Memory B cell (primary cell): ENCODE results near the gene TBX3.

Source experiments
- ATAC-seq: fragments of 150-1000 bp; cut with Tn5 transposase; 2 replicates; pipeline ENCODE4 v1.10.0; 2021; ENCODE audit warnings: low read depth, mild to moderate bottlenecking, moderate library complexity
- DNase-seq, 2 donors: peaks; one replicate each; pipeline ENCODE4 v3.0.0; 2022; ENCODE audit warnings: low spot score in 2 of 2
- H3K27ac Mint-ChIP-seq: one replicate; pipeline ENCODE4 v1.8.0; 2022; ENCODE audit warnings: mild to moderate bottlenecking, moderate library complexity, mixed read lengths
- H3K27me3 Mint-ChIP-seq: one replicate; pipeline ENCODE4 v1.8.0; 2022; ENCODE audit warnings: mixed read lengths
- H3K36me3 Mint-ChIP-seq: one replicate; pipeline ENCODE4 v1.8.0; 2022; ENCODE audit warnings: mild to moderate bottlenecking, mixed read lengths
- H3K4me1 Mint-ChIP-seq: one replicate; pipeline ENCODE4 v1.8.0; 2022; ENCODE audit warnings: mixed read lengths
- H3K4me3 Mint-ChIP-seq: one replicate; pipeline ENCODE4 v1.8.0; 2022; ENCODE audit warnings: mild to moderate bottlenecking, moderate library complexity, mixed read lengths
- H3K9me3 Mint-ChIP-seq: one replicate; pipeline ENCODE4 v1.8.0; 2022; ENCODE audit warnings: mixed read lengths

Gene TBX3

DNA sequence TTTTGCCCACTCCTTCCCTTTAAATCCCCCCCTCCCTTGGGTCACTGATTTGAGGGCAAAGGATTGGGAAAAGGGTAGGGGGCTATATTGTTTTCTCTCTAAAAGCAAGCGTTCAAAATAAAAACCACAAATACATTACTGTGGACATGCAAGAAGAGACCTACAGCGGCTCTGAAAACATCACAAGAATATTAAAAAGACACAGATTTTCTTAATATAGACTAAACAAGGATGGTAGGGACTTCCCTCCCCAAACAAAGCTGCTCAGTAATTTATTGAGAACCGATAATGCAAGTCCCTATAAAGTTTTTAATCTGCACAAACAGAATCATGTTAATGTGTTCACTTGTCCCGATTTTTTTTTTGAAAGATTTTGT is 12.9 kb downstream of the TBX3 start:
- Mint-ChIP-seq H3K4me1 (peaks cover 2% of the 10 kb centered on the region), H3K27me3 (peaks cover 23% of the 10 kb centered on the region), H3K36me3 (peaks cover 1% of the 10 kb centered on the region), H3K9me3 (no peaks in the 10 kb centered on the region), H3K27ac (no peak overlapping the region), H3K4me3 (no peak overlapping the region)
- no peak for DNase-seq
- no peak for ATAC-seq

DNA sequence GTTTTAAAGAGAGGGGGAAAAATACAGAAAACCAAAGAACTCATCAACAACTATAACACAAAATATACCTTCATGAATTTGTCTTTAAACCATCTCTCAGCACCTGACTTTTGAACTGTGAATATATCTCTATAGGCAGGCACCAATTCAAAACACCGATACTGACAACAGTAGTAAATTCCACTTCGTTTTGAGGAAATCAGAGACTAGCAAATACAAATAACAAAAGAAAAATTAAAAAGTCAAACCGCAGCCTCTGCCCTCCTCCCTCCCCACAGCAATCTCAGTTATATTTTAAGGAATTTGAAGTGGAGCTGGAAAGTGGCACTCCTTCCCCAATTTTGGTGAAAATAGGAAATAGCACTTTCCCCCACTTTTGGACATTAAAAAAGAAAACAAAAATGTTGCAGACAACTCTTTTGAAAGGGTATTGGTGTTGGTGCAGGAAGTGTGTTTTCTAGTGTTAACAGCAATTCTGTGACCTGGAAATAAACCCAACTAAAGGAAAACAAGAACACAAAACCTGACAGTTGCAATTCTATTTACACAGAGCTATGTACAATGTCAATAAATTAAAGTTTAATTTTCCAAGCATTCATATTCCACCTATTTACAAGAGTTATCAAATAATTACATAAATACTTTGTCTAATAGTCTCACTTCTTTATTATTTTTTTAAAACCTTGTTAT is 13.5 kb downstream of the TBX3 start:
- Mint-ChIP-seq H3K9me3 (no peaks in the 10 kb centered on the region), H3K36me3 (peaks cover 1% of the 10 kb centered on the region), H3K4me3 (no peak overlapping the region), H3K27ac (no peak overlapping the region), H3K27me3 (peaks cover 20% of the 10 kb centered on the region), H3K4me1 (peaks cover 2% of the 10 kb centered on the region)
- ATAC-seq (no peak), DNase-seq (no peak)

DNA sequence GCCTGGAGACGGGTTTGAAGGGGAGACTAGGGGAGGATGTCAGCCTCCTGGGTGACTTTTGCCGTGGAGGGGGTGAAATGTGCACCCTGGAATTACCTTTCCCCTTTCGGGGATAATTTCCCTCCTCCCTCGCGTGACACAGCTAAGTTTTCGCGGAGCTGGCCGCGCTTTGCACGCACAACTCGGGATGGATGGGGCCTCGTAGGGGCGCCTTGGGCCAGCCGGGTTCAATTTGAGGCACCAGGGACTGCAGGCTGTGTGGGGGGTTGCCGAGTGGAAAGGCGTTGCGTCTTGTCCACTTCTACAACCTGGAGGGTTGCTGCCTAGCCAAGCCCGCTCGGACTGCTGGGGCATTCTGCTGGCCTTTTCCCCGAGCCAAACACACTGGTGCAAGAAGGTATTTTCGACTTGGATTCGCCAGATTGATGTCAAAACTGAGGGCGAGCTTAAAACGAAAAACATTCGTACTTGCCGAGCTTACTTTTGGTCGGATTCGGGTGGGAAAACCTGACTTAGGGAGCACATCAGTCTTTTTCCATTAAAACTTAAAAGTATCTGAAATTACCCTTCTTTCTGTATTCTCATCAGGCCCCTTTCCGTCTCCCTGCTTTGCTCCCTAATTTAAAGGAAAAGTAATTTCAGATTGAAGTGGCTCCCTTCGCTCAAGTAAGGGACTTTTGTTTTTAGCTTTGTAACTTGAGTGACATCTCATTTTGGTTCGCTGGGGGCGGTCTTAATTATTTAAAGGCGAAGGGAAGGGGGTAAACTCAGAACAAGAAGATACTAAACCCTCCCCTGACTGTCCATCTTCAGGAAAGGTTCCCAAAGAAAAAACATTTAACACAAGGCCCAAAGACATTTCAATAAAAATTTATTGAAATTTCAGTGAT is 14.3 kb downstream of the TBX3 start:
- Mint-ChIP-seq H3K27ac (no peak overlapping the region), H3K9me3 (no peaks in the 10 kb centered on the region), H3K27me3 (peaks cover 18% of the 10 kb centered on the region), H3K36me3 (peaks cover 1% of the 10 kb centered on the region), H3K4me3 (no peak overlapping the region), H3K4me1 (peaks cover 2% of the 10 kb centered on the region)
- ATAC-seq: no peak
- no peak for DNase-seq

DNA sequence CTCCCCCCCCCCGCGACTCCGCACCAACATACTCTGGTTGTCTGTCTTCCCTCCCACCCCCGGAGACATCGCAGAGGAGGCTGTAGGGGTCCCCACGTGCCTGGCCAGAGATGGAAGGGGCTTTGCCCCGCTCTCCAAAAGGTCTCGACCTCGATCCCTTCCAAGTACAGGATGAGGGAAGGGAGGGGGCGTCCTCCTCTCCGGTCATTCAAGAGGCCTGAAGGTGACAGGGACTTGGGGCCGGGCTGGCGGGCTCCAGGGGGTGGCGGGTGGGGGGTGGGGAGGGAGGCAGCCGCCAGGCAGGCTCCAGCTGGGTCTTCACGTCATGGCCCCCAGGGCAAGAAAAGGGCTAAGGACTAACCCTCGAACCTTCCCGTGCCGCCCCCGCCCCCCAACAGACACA is 15.1 kb downstream of the TBX3 start:
- H3K9me3 Mint-ChIP-seq: no peaks in the 10 kb centered on the region
- H3K4me1 Mint-ChIP-seq: peaks cover 2% of the 10 kb centered on the region
- H3K36me3 Mint-ChIP-seq: peaks cover 1% of the 10 kb centered on the region
- peaks cover 18% of the 10 kb centered on the region for H3K27me3 Mint-ChIP-seq
- ATAC-seq: no peak
- DNase-seq: no peak
- no peak overlapping the region for H3K27ac Mint-ChIP-seq
- no peak overlapping the region for H3K4me3 Mint-ChIP-seq

DNA sequence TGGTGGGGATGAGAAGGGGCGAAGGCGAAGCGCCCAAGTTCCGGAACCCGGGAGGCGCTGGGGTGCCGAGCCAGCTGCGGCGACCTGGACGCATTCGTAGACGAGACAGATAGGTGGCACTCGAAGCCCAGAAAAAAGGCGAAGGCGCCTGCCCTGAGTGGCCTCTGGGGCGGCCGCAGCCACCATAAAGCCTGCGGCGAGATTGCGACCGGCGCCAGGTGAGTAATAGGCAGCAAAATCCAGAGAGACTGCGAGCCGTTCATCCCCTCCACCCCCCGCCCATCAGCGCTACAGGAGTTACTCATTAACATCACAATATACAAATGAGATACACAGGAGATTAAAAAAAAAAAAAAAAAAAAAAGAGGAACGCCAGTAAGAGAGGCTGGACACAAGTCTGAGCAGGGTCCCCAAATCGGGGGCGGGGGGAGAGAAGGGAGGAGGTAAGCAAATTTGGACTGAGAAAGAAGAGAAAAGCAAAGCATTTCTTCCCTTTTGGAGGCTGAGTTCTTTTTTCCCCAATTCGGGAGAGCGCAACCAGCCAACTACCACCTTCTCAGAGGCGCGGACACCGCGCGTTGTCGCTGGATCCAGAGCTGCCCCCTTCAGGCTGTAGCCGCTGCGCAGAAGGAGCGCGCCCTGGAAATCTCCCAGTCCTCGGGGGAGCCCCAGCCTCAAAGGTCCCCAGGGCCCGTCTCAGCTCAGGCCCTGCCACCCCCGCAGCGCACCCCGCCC is 15.7 kb downstream of the TBX3 start:
- no peak for DNase-seq

DNA sequence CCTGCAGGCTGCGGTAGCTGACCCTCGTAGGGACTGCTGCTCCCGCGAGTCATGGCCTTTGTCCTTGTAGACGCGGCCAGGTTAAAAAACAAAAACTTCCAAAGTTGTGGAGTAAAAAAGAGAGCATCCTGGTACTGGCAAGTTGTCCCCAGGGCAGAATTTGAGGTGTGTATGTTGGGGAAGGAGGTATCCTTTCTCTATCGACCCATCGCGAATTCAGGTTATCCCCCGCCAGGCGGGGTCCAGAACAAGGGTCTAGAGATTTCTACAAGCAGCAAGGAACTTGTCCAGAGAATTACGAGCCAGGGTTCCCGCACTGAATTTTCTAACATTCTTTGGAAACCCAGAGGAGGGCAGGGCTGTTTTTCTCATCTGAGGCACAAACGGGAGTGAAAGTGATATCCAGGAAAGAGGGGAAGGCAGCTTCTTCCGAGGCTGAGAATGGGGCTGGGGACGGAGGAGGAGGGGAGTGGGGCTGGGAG is 16.3 kb downstream of the TBX3 start:
- no peak overlapping the region for H3K27ac Mint-ChIP-seq
- H3K36me3 Mint-ChIP-seq: peaks cover 1% of the 10 kb centered on the region
- H3K27me3 Mint-ChIP-seq: peaks cover 18% of the 10 kb centered on the region
- H3K9me3 Mint-ChIP-seq: no peaks in the 10 kb centered on the region
- H3K4me3 Mint-ChIP-seq: no peak overlapping the region
- DNase-seq: no peak
- peaks cover 2% of the 10 kb centered on the region for H3K4me1 Mint-ChIP-seq
- no peak for ATAC-seq

More for the DNA sequence above, 15.7 kb downstream of the TBX3 start:
- ATAC-seq: no peak
- H3K4me3 Mint-ChIP-seq: no peak overlapping the region
- H3K27ac Mint-ChIP-seq: no peak overlapping the region
- peaks cover 2% of the 10 kb centered on the region for H3K4me1 Mint-ChIP-seq
- H3K36me3 Mint-ChIP-seq: peaks cover 1% of the 10 kb centered on the region
- H3K9me3 Mint-ChIP-seq: no peaks in the 10 kb centered on the region
- peaks cover 18% of the 10 kb centered on the region for H3K27me3 Mint-ChIP-seq

DNA sequence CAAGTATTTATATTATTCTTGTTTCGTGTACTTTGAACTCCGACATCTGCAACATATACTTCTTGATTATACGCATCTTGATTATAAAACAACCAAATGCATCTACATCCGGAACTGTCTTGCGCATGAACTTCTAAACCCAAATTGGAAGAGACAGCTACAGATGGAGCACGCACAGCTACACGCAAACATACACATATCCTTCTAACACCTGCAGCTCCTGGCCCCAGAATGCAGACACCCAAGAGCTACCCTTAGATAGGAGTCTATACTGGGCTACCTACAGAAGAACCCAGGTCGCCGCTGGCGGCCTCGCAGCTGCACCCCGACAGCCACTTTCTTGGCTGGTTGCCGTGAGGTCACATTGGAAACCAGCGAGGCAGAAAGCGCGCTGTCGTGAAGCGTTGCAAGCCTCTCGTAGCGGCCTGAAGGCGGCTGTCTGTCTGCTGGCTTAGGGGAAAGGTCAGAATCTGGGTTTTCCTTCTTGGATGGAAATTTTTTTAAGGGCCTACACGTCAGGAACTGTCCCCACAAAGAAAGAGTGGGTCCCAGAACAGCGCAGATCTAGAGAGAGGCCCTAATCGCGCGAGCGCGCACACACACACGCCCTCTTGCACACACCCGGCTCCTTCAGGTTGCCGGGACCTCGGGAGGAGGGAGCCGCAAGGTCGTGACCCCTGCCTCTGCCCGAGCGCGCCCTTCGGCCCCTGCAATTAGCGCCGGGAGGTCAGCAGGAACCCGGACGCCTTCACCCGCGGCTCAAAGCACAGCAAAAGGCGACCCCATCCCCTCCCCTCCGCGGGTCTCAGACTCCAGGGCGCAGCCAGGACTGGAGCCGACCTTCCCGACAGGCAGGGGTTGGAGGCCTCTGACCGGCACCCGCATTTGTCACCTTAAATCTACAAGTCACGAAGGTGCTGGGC is 17.0 kb downstream of the TBX3 start:
- DNase-seq (no peak), ATAC-seq (no peak)
- no peaks in the 10 kb centered on the region for H3K9me3 Mint-ChIP-seq
- H3K4me1 Mint-ChIP-seq: peaks cover 2% of the 10 kb centered on the region
- H3K27ac Mint-ChIP-seq: no peak overlapping the region
- no peak overlapping the region for H3K4me3 Mint-ChIP-seq
- H3K36me3 Mint-ChIP-seq: peaks cover 1% of the 10 kb centered on the region
- H3K27me3 Mint-ChIP-seq: peaks cover 17% of the 10 kb centered on the region

DNA sequence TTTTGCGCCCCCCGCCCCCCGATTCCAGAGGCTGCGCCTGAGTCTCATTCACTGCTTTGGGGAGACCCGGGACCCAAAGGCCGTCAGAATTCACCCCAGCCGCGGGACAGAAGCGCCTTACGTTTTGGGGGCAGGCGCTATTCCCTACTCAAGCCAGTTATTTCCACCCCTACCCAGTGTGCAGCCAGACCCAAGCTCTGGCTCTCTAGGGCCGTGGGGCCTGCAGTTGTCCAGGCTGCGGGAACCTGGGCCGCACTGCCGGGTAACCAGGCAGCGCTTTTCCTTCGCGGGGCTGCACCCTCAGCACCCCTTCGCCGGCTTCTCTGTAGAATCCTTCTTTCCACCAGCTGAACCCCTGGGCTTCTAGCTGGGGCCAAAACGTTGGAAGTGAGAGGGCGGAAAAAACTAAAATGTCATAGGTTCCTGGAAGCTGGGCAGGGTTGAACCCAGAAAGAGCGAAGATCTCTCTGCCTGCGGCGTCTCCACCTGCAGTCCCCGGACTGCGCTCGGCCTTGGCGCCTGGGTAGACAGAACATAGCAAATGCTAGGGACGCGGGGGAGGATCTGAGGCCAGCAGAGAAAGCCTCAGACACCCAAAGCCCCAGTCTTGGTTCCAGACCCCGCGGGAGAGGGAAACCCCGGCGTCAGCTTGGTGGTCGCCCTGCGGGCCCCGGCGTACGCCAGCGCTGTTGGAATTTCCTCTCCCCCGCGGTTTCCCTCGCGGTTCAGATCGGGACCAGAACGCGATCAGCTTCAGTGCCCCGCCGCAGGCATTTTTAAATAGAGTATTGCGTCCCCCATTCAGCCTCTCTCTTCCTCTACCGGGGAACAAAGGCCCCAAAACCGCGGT is 18.3 kb downstream of the TBX3 start:
- no peak for ATAC-seq
- Mint-ChIP-seq H3K9me3 (no peaks in the 10 kb centered on the region), H3K27me3 (peaks cover 12% of the 10 kb centered on the region), H3K27ac (no peak overlapping the region), H3K36me3 (peaks cover 1% of the 10 kb centered on the region), H3K4me3 (no peak overlapping the region), H3K4me1 (peaks cover 2% of the 10 kb centered on the region)
- DNase-seq: no peak

DNA sequence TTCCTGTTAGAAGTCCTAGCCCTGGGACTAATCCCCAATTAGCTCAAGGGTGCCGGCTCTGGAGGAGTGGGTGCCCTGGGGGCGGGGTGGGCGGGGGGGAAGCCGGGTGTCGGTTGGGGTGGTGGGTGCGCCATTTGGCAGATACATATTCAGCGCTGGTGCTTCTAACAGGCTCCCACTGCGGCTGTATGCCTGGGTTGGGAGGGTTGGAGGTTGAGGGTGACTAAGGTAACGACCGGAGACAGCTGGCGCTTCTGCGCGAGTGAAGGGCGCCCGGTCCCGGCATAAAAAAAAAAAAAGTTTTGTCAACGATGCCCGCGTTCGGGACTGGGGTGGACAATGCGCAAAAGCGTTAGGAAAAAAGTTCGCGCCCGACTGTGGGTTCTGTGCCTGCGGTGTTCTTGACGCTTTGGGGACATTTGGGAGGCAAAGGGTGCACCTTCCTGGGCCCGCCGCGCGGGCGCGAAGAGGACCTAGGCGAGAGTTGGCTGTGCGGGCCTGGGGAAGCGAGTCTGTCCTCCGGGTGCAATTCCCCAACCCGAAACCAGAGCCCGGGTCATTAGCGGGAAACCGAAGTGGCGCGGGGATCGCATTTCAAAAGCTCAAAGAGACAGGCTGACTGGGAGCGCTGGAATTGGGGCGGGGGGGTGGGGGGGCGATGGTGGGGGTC is 19.2 kb downstream of the TBX3 start:
- DNase-seq: no peak
- Mint-ChIP-seq H3K27ac (no peak overlapping the region), H3K4me3 (no peak overlapping the region), H3K9me3 (no peaks in the 10 kb centered on the region), H3K27me3 (peaks cover 12% of the 10 kb centered on the region), H3K36me3 (peaks cover 1% of the 10 kb centered on the region), H3K4me1 (peaks cover 2% of the 10 kb centered on the region)
- no peak for ATAC-seq

DNA sequence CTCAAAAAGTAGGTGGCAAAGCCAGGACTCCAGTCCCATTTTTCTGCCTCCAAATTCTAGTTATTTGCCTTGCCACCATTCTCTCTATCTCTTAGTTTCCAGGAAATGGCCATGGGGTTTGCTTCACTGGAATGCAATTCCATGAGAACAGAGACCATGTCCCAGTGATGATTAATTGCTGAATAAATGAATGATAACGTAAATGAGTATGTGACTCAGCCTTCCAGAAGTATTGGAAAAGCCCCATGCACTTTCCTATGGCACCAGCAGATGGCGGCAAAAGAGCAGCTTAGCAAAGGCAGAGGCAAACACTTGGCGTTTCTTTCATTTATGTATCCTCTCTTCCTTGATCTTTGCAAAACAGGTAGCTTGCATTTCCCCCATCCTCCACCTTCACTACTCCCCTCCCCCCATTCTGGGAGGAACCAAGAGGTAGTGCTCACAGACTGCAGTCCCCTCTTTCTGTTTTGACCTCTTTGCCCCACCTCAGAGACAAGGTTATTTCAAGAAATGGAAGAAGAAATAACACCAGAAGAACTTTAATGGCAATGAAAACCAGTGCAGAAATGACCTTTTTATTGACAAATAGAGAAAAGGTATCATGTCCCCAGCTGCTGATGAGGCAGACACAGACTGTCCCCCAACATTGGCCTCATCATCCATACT is 21.3 kb downstream of the TBX3 start:
- ATAC-seq (no peak), DNase-seq (peak; percentile 43 to 51)
- Mint-ChIP-seq H3K9me3 (no peaks in the 10 kb centered on the region), H3K27ac (no peak overlapping the region), H3K36me3 (no peaks in the 10 kb centered on the region), H3K4me3 (no peak overlapping the region), H3K27me3 (peaks cover 6% of the 10 kb centered on the region), H3K4me1 (no peaks in the 10 kb centered on the region)

DNA sequence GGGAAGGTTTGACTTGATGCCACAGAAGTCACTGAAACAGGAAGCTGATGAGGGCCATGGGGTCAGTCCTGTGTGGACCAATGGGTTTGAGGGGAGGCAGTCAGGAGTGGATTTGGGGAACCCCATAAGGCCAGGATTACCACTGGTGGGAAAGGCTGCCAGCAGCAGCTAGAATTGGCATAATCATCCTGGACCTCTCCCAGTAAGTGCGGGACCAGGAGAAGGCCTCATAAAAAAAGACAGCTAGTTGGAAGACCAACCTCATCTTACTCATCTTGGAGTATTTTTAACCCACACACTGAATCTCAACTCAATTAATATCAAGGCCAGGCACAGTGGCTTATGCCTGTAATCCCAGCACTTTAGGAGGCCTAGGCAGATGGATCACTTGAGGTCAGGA is 22.7 kb downstream of the TBX3 start:
- H3K36me3 Mint-ChIP-seq: no peaks in the 10 kb centered on the region
- DNase-seq (no peak), ATAC-seq (no peak)
- no peaks in the 10 kb centered on the region for H3K9me3 Mint-ChIP-seq
- no peaks in the 10 kb centered on the region for H3K4me1 Mint-ChIP-seq
- peaks cover 4% of the 10 kb centered on the region for H3K27me3 Mint-ChIP-seq
- no peak overlapping the region for H3K27ac Mint-ChIP-seq
- no peak overlapping the region for H3K4me3 Mint-ChIP-seq

DNA sequence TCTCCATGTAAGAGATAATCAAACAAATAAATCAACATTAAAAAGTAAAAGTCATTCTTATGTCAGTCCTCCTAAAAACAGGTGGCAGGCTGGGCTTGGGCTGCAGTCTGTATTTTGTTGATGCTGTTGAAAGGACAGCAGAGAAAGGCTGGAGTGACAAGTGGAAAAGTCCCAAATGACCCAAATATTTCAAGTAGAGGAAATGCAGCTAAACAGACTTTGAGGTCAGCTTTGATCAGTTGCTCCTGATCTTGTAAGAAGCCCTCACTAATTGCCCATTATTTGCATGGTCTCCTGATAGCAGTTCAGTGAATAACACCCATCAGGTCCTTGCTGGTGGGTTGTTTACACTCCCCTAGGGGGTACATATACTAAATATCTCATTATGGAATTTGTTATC is 24.9 kb downstream of the TBX3 start:
- no peak overlapping the region for H3K4me3 Mint-ChIP-seq
- ATAC-seq (no peak), DNase-seq (no peak)
- H3K9me3 Mint-ChIP-seq: no peaks in the 10 kb centered on the region
- H3K27ac Mint-ChIP-seq: no peak overlapping the region
- no peaks in the 10 kb centered on the region for H3K4me1 Mint-ChIP-seq
- H3K36me3 Mint-ChIP-seq: no peaks in the 10 kb centered on the region
- H3K27me3 Mint-ChIP-seq: peaks cover 6% of the 10 kb centered on the region
